ENCODE results near the gene KRTAP3-3.

Gene KRTAP3-3

GRCh38 chr17:41018541-41018940 lies 24.6 kb upstream of the KRTAP3-3 start:
- Histone ChIP-seq H3K9me3 (ENCODE audit: control insufficient read depth, insufficient read depth, low read depth, low read length) (no peaks in the 10 kb centered on the region), H3K9ac (ENCODE audit: low read length) (no peak overlapping the region), H3K27me3 (ENCODE audit: control insufficient read depth, insufficient read depth, low read length) (no peaks in the 10 kb centered on the region), H3K27ac (ENCODE audit: low read depth, low read length) (no peak overlapping the region), H3K36me3 (ENCODE audit: control insufficient read depth, insufficient read depth, low read length) (no peaks in the 10 kb centered on the region), H3K4me1 (ENCODE audit: control insufficient read depth, insufficient read depth, low read length) (no peaks in the 10 kb centered on the region), H3K4me3 (ENCODE audit: low read depth, low read length) (no peak overlapping the region)

- no peak overlapping the region for H3K27ac ChIP-seq (ENCODE audit: low read depth, low read length)
- no peaks in the 10 kb centered on the region for H3K4me1 ChIP-seq (ENCODE audit: control insufficient read depth, insufficient read depth, low read length)
- H3K9ac ChIP-seq (ENCODE audit: low read length), result no peak overlapping the region
- no peaks in the 10 kb centered on the region for H3K9me3 ChIP-seq (ENCODE audit: control insufficient read depth, insufficient read depth, low read depth, low read length)
- H3K27me3 ChIP-seq (ENCODE audit: control insufficient read depth, insufficient read depth, low read length), result no peaks in the 10 kb centered on the region
- no peaks in the 10 kb centered on the region for H3K36me3 ChIP-seq (ENCODE audit: control insufficient read depth, insufficient read depth, low read length)
- no peak overlapping the region for H3K4me3 ChIP-seq (ENCODE audit: low read depth, low read length)
Observed at GRCh38 chr17:41016578-41017215, 22.7 kb upstream of the KRTAP3-3 start.

GRCh38 chr17:41015454-41015853 lies 21.5 kb upstream of the KRTAP3-3 start:
- H3K27ac ChIP-seq (ENCODE audit: low read depth, low read length), result no peak overlapping the region
- H3K9me3 ChIP-seq (ENCODE audit: control insufficient read depth, insufficient read depth, low read depth, low read length), result no peaks in the 10 kb centered on the region
- H3K9ac ChIP-seq (ENCODE audit: low read length), result no peak overlapping the region
- H3K4me1 ChIP-seq (ENCODE audit: control insufficient read depth, insufficient read depth, low read length), result no peaks in the 10 kb centered on the region
- no peaks in the 10 kb centered on the region for H3K36me3 ChIP-seq (ENCODE audit: control insufficient read depth, insufficient read depth, low read length)
- H3K4me3 ChIP-seq (ENCODE audit: low read depth, low read length), result no peak overlapping the region
- H3K27me3 ChIP-seq (ENCODE audit: control insufficient read depth, insufficient read depth, low read length), result no peaks in the 10 kb centered on the region

- no peak overlapping the region for H3K27ac ChIP-seq (ENCODE audit: low read depth, low read length)
- peaks cover 15% of the 10 kb centered on the region for H3K4me1 ChIP-seq (ENCODE audit: control insufficient read depth, insufficient read depth, low read length)
- H3K4me3 ChIP-seq (ENCODE audit: low read depth, low read length), result no peak overlapping the region
- no peaks in the 10 kb centered on the region for H3K36me3 ChIP-seq (ENCODE audit: control insufficient read depth, insufficient read depth, low read length)
- H3K9me3 ChIP-seq (ENCODE audit: control insufficient read depth, insufficient read depth, low read depth, low read length), result no peaks in the 10 kb centered on the region
- H3K27me3 ChIP-seq (ENCODE audit: control insufficient read depth, insufficient read depth, low read length), result no peaks in the 10 kb centered on the region
- H3K9ac ChIP-seq (ENCODE audit: low read length), result no peak overlapping the region
Observed at GRCh38 chr17:41013606-41014005, 19.6 kb upstream of the KRTAP3-3 start.

- Histone ChIP-seq H3K4me1 (ENCODE audit: control insufficient read depth, insufficient read depth, low read length) (peaks cover 16% of the 10 kb centered on the region), H3K36me3 (ENCODE audit: control insufficient read depth, insufficient read depth, low read length) (no peaks in the 10 kb centered on the region), H3K9me3 (ENCODE audit: control insufficient read depth, insufficient read depth, low read depth, low read length) (no peaks in the 10 kb centered on the region), H3K9ac (ENCODE audit: low read length) (no peak overlapping the region), H3K27ac (ENCODE audit: low read depth, low read length) (no peak overlapping the region), H3K27me3 (ENCODE audit: control insufficient read depth, insufficient read depth, low read length) (no peaks in the 10 kb centered on the region), H3K4me3 (ENCODE audit: low read depth, low read length) (no peak overlapping the region)
Observed at GRCh38 chr17:41013181-41013580, 19.2 kb upstream of the KRTAP3-3 start.

- H3K36me3 ChIP-seq (ENCODE audit: control insufficient read depth, insufficient read depth, low read length), result no peaks in the 10 kb centered on the region
- H3K4me1 ChIP-seq (ENCODE audit: control insufficient read depth, insufficient read depth, low read length), result peaks cover 16% of the 10 kb centered on the region
- H3K27ac ChIP-seq (ENCODE audit: low read depth, low read length), result no peak overlapping the region
- H3K9ac ChIP-seq (ENCODE audit: low read length), result no peak overlapping the region
- H3K9me3 ChIP-seq (ENCODE audit: control insufficient read depth, insufficient read depth, low read depth, low read length), result no peaks in the 10 kb centered on the region
- no peaks in the 10 kb centered on the region for H3K27me3 ChIP-seq (ENCODE audit: control insufficient read depth, insufficient read depth, low read length)
- H3K4me3 ChIP-seq (ENCODE audit: low read depth, low read length), result no peak overlapping the region
Observed at GRCh38 chr17:41012326-41013120, 18.6 kb upstream of the KRTAP3-3 start.

DNA sequence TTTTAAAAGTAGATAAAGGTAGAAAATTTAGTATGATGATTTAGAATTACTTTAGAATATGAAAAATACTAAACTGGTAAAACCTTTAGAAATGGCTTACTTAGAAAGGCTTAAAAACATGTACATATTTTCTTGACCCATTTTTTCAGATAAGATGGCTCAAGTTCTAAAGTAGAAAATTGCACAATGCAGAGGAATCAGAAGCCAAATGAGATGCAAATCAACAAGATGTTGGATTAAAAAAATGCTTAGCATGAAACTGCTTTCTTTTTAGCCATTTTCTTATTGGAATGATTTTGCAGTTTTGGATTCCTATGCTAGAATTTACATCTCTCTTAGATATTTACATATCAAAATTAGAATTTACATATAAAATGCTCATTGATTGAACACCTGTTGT lies 16.5 kb upstream of the KRTAP3-3 start:
- H3K4me1 ChIP-seq (ENCODE audit: control insufficient read depth, insufficient read depth, low read length), result peaks cover 16% of the 10 kb centered on the region
- no peaks in the 10 kb centered on the region for H3K36me3 ChIP-seq (ENCODE audit: control insufficient read depth, insufficient read depth, low read length)
- H3K9me3 ChIP-seq (ENCODE audit: control insufficient read depth, insufficient read depth, low read depth, low read length), result no peaks in the 10 kb centered on the region
- no peaks in the 10 kb centered on the region for H3K27me3 ChIP-seq (ENCODE audit: control insufficient read depth, insufficient read depth, low read length)
- no peak overlapping the region for H3K27ac ChIP-seq (ENCODE audit: low read depth, low read length)
- no peak overlapping the region for H3K9ac ChIP-seq (ENCODE audit: low read length)
- H3K4me3 ChIP-seq (ENCODE audit: low read depth, low read length), result no peak overlapping the region

DNA sequence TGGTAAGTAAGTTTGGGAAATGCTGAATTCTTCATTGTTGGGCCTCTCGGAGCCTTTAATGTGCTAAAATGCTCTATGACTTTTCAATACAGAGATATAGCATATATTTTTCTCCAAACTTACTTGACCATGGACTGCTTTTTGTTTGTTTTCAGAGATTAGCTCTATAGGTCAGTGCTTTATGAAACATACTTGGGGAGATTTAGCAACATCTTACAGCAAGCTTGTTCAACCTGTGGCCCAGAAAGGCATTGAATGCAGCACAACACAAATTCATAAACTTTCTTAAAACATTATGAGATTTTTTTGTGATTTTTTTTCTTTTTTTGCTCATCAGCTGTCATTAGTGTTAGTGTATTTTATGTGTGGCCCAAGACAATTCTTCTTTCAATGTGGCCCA lies 16.0 kb upstream of the KRTAP3-3 start:
- H3K36me3 ChIP-seq (ENCODE audit: control insufficient read depth, insufficient read depth, low read length), result no peaks in the 10 kb centered on the region
- no peaks in the 10 kb centered on the region for H3K9me3 ChIP-seq (ENCODE audit: control insufficient read depth, insufficient read depth, low read depth, low read length)
- peaks cover 16% of the 10 kb centered on the region for H3K4me1 ChIP-seq (ENCODE audit: control insufficient read depth, insufficient read depth, low read length)
- no peak overlapping the region for H3K27ac ChIP-seq (ENCODE audit: low read depth, low read length)
- H3K9ac ChIP-seq (ENCODE audit: low read length), result no peak overlapping the region
- H3K27me3 ChIP-seq (ENCODE audit: control insufficient read depth, insufficient read depth, low read length), result no peaks in the 10 kb centered on the region
- H3K4me3 ChIP-seq (ENCODE audit: low read depth, low read length), result no peak overlapping the region

DNA sequence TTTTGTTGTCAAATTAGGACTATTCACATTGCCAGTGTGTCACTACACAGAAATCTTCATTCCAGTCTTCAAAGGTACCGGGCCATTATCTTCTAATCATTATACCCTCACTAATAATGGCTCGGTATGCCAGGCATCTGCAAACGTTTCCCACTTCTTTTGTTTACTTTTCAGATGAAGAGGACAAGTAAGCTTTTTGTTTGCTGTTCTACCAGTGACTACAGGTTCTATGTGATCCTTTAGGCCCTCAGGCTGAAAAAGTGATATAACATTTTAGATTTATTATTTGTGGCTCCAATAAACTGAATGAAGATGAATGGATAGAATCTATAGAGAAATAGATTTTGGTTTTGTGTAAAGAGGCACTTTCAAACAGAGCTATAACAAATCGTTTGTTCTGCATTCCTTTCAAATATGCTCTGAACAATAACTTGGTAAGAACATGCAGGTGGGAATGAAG lies 15.4 kb upstream of the KRTAP3-3 start:
- Histone ChIP-seq H3K4me3 (ENCODE audit: low read depth, low read length) (no peak overlapping the region), H3K27me3 (ENCODE audit: control insufficient read depth, insufficient read depth, low read length) (no peaks in the 10 kb centered on the region), H3K9ac (ENCODE audit: low read length) (no peak overlapping the region), H3K27ac (ENCODE audit: low read depth, low read length) (no peak overlapping the region), H3K9me3 (ENCODE audit: control insufficient read depth, insufficient read depth, low read depth, low read length) (no peaks in the 10 kb centered on the region), H3K4me1 (ENCODE audit: control insufficient read depth, insufficient read depth, low read length) (peaks cover 16% of the 10 kb centered on the region), H3K36me3 (ENCODE audit: control insufficient read depth, insufficient read depth, low read length) (no peaks in the 10 kb centered on the region)

GRCh38 chr17:41008811-41009210 lies 14.8 kb upstream of the KRTAP3-3 start, which contains the start of gene KRTAP3-1:
TSS of gene KRTAP3-1 (minus strand) at chr17:41009128. CDS start at chr17:41009074, 54 bp downstream.
- no peak within 1 kb of the TSS for H3K4me3 ChIP-seq (ENCODE audit: low read depth, low read length)
- no peaks in the 10 kb centered on the region for H3K9me3 ChIP-seq (ENCODE audit: control insufficient read depth, insufficient read depth, low read depth, low read length)
- no peaks in the 10 kb centered on the region for H3K36me3 ChIP-seq (ENCODE audit: control insufficient read depth, insufficient read depth, low read length)
- no peak within 1 kb of the TSS for H3K27ac ChIP-seq (ENCODE audit: low read depth, low read length)
- H3K27me3 ChIP-seq (ENCODE audit: control insufficient read depth, insufficient read depth, low read length), result no peaks in the 10 kb centered on the region
- H3K4me1 ChIP-seq (ENCODE audit: control insufficient read depth, insufficient read depth, low read length), result peaks cover 16% of the 10 kb centered on the region
- H3K9ac ChIP-seq (ENCODE audit: low read length), result no peak within 1 kb of the TSS

DNA sequence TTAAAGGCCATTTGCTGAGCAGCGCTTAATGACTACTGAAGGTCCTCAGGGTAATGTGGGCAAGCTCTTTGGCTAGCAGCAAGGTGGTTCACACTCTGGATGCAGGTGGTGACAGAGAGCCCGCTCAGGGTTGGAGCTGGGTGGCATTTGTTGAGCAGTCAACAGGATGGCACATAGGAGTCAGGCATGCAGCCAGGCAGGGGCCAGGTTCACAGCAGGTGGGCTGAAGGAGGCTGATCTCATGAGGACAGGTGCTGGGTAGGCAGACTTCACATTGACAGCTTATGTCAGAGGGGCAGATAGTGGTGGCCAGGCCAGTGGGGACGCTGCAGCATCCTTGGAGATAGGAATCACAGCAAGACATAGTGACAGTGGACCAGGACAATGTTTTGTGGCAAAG lies 10.4 kb upstream of the KRTAP3-3 start:
- Histone ChIP-seq H3K9ac (ENCODE audit: low read length) (no peak overlapping the region), H3K27me3 (ENCODE audit: control insufficient read depth, insufficient read depth, low read length) (no peaks in the 10 kb centered on the region), H3K9me3 (ENCODE audit: control insufficient read depth, insufficient read depth, low read depth, low read length) (no peaks in the 10 kb centered on the region), H3K4me3 (ENCODE audit: low read depth, low read length) (no peak overlapping the region), H3K27ac (ENCODE audit: low read depth, low read length) (no peak overlapping the region), H3K36me3 (ENCODE audit: control insufficient read depth, insufficient read depth, low read length) (no peaks in the 10 kb centered on the region), H3K4me1 (ENCODE audit: control insufficient read depth, insufficient read depth, low read length) (peaks cover 9% of the 10 kb centered on the region)

Measured in HUES6 (cell line).